ENCODE results near the gene ATP11B. TPM values are rescaled to one million over a fixed set of nuclear protein-coding genes. Genes with fewer than 3 reads are reported as not detected.
"Not testable (repeated sequence)": the region's sequence is repeated elsewhere in the genome, so short reads cannot be mapped to it uniquely, and the experiment has no call there.

Gene ATP11B
- total RNA-seq, 1 donor from 2014 or later, result 49.9 TPM

GRCh38 chr3:182824957-182825356, 31.7 kb downstream of the ATP11B start:
- no peak for DNase-seq (ENCODE audit: low read depth, low spot score)

- DNase-seq (ENCODE audit: low read depth, low spot score), result no peak
Measured at GRCh38 chr3:182829761-182830405, 36.6 kb downstream of the ATP11B start.

- DNase-seq (ENCODE audit: low read depth, low spot score), result no peak
Measured at GRCh38 chr3:182837855-182838454, 44.7 kb downstream of the ATP11B start.

- DNase-seq (ENCODE audit: low read depth, low spot score), result no peak
Measured at GRCh38 chr3:182843478-182843877, 50.2 kb downstream of the ATP11B start.

GRCh38 chr3:182848906-182849305, 55.6 kb downstream of the ATP11B start:
- DNase-seq (ENCODE audit: low read depth, low spot score), result no peak

- DNase-seq (ENCODE audit: low read depth, low spot score), result no peak
Measured at GRCh38 chr3:182855076-182855475, 61.8 kb downstream of the ATP11B start.

GRCh38 chr3:182861348-182861747, 68.0 kb downstream of the ATP11B start:
- DNase-seq (ENCODE audit: low read depth, low spot score), result no peak

GRCh38 chr3:182862159-182862860, 69.0 kb downstream of the ATP11B start:
- no peak for DNase-seq (ENCODE audit: low read depth, low spot score)

- DNase-seq (ENCODE audit: low read depth, low spot score), result no peak
Measured at GRCh38 chr3:182869059-182869458, 75.8 kb downstream of the ATP11B start.

- not testable (repeated sequence) for DNase-seq (ENCODE audit: low read depth, low spot score)
Measured at GRCh38 chr3:182870917-182871316, 77.6 kb downstream of the ATP11B start.

- DNase-seq (ENCODE audit: low read depth, low spot score), result no peak
Measured at GRCh38 chr3:182879031-182879611, 85.8 kb downstream of the ATP11B start.

- no peak for DNase-seq (ENCODE audit: low read depth, low spot score)
Measured at GRCh38 chr3:182886497-182886896, 93.2 kb downstream of the ATP11B start.

- DNase-seq (ENCODE audit: low read depth, low spot score), result no peak
Measured at GRCh38 chr3:182889948-182890629, 96.8 kb downstream of the ATP11B start.

GRCh38 chr3:182891364-182891763, 98.1 kb downstream of the ATP11B start:
- DNase-seq (ENCODE audit: low read depth, low spot score), result no peak

GRCh38 chr3:182892226-182892625, 98.9 kb downstream of the ATP11B start:
- no peak for DNase-seq (ENCODE audit: low read depth, low spot score)

GRCh38 chr3:182895513-182896112, 102.3 kb downstream of the ATP11B start:
- no peak for DNase-seq (ENCODE audit: low read depth, low spot score)

- no peak for DNase-seq (ENCODE audit: low read depth, low spot score)
Measured at GRCh38 chr3:182896553-182896952, 103.2 kb downstream of the ATP11B start.

GRCh38 chr3:182902236-182902635, 108.9 kb downstream of the ATP11B start:
- no peak for DNase-seq (ENCODE audit: low read depth, low spot score)

GRCh38 chr3:182904164-182904563, 110.9 kb downstream of the ATP11B start:
- DNase-seq (ENCODE audit: low read depth, low spot score), result no peak

GRCh38 chr3:182905623-182906022, 112.3 kb downstream of the ATP11B start:
- DNase-seq (ENCODE audit: low read depth, low spot score), result no peak

- DNase-seq (ENCODE audit: low read depth, low spot score), result no peak
Measured at GRCh38 chr3:182906036-182906435, 112.7 kb downstream of the ATP11B start.

Measured in pulmonary artery endothelial cell (primary cell).